GM12801 (cell line): Measurements from ENCODE around the gene FAM136A.

Experiments
- CTCF ChIP-seq: IDR thresholded peaks from one replicate; pipeline ENCODE4 v1.5.1; 2011; ENCODE audit warnings: control low read depth; ENCODE audit not compliant: insufficient read length; ENCODE audit errors: extremely low read depth

Gene FAM136A

GRCh38 chr2:70301344-70302194 lies at the start of gene FAM136A:
Gene FAM136A, minus strand, starts transcription at chr2:70302067. Its CDS starts 56 bp downstream, at chr2:70302011.
- no peak for TF ChIP-seq CTCF

GRCh38 chr2:70349921-70350685 lies 48.2 kb upstream of the FAM136A start:
- no peak for TF ChIP-seq CTCF

- TF ChIP-seq CTCF, result no peak
These were observed 46.0 kb upstream of the FAM136A start for GRCh38 chr2:70347831-70348230.

GRCh38 chr2:70344195-70344594 lies 42.3 kb upstream of the FAM136A start:
- TF ChIP-seq CTCF, result no peak

- no peak for TF ChIP-seq CTCF
These were observed 39.6 kb upstream of the FAM136A start for GRCh38 chr2:70341477-70341765.

- TF ChIP-seq CTCF, result peak; percentile 3
These were observed 39.1 kb upstream of the FAM136A start for GRCh38 chr2:70340761-70341476.

- TF ChIP-seq CTCF, result no peak
These were observed 38.2 kb upstream of the FAM136A start for GRCh38 chr2:70340075-70340474.
